OCI-LY1 (cell line): ENCODE data around the gene MYO1E.

Experiments used
- EZH2 ChIP-seq: fragments of 200-600 bp; sonication (generic), shearing (Covaris generic); IDR thresholded peaks from 2 replicates; pipeline ENCODE4 v1.8.0; 2017; ENCODE audit warnings: borderline replicate concordance, mixed run types, mild to moderate bottlenecking, antibody characterized with exemption, low read length, moderate library complexity, mixed read lengths
- TF ChIP-seq, protein P1 (sequence below): fragments of 200-600 bp; sonication (generic), shearing (Covaris generic); IDR thresholded peaks from 2 replicates; pipeline ENCODE4 v1.5.1; 2017; ENCODE audit warnings: mild to moderate bottlenecking, antibody characterized with exemption, low read length, moderate library complexity, mixed read lengths

DNA sequence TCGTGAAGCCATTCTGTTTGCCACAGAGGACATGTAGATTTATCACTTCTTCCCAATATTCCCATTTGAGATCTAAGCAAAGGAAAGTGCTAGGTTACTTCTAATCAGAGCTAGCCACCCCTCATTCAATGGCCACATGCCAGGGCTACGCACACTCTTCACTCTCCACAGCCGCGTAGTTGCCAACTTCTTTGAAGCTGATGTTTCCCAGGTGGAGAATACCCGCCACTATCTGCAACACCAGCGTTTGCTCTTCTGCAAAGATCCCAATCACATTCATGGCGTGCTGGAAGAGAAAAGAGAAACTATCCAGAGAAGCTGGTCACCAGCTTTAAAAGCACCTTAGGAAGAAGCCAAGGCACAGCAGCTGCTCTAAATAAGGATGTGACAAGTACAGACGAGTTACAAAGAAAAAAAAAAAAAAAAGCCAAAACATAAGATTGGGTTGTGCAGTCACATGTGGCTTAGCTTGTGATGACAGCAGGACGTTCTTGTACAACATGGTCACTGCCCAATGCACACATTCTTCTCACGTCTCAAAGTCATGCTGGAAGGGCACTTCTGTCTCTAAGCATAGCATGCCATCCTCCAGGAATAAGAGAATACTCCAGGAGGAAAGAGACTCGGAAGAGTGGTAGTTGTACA, 149.6 kb downstream of the MYO1E start:
- TF ChIP-seq, protein P1, sequence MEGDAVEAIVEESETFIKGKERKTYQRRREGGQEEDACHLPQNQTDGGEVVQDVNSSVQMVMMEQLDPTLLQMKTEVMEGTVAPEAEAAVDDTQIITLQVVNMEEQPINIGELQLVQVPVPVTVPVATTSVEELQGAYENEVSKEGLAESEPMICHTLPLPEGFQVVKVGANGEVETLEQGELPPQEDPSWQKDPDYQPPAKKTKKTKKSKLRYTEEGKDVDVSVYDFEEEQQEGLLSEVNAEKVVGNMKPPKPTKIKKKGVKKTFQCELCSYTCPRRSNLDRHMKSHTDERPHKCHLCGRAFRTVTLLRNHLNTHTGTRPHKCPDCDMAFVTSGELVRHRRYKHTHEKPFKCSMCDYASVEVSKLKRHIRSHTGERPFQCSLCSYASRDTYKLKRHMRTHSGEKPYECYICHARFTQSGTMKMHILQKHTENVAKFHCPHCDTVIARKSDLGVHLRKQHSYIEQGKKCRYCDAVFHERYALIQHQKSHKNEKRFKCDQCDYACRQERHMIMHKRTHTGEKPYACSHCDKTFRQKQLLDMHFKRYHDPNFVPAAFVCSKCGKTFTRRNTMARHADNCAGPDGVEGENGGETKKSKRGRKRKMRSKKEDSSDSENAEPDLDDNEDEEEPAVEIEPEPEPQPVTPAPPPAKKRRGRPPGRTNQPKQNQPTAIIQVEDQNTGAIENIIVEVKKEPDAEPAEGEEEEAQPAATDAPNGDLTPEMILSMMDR: no peak
- no peak for TF ChIP-seq EZH2
